K562 (cell line): ENCODE data around the gene FBP2. TPM values are rescaled to one million over a fixed set of nuclear protein-coding genes. Genes with fewer than 3 reads are reported as not detected.
A peak's percentile ranks its signal among the peaks of the same experiment; 100 is the strongest.

Experiments used
- ARID2 ChIP-seq: fragments of 450-650 bp; IDR thresholded peaks from 2 replicates; pipeline ENCODE4 v1.6.1; 2017; ENCODE audit warnings: antibody characterized with exemption, mild to moderate bottlenecking
- ARNT ChIP-seq, 2 experiments: fragments of 450-650 bp; IDR thresholded peaks; 2 replicates each; pipeline ENCODE4 v1.6.1; 2016; ENCODE audit warnings: mild to moderate bottlenecking in 1 of 2
- ATF7 ChIP-seq: fragments of 450-650 bp; IDR thresholded peaks from 2 replicates; pipeline ENCODE4 v1.7.1; 2014; ENCODE audit warnings: mild to moderate bottlenecking, moderate library complexity
- BCL6 ChIP-seq: fragments of 250-450 bp; sonication (Bioruptor Pico); IDR thresholded peaks from 2 replicates; pipeline ENCODE4 v1.4.0; 2020
- CC2D1A ChIP-seq: fragments of 450-650 bp; IDR thresholded peaks from 2 replicates; pipeline ENCODE4 v1.6.1; 2017; ENCODE audit warnings: mild to moderate bottlenecking
- CEBPB ChIP-seq: fragments of 450-650 bp; IDR thresholded peaks from 2 replicates; pipeline ENCODE4 v1.6.1; 2016; ENCODE audit warnings: missing genetic modification characterization, missing compliant biosample characterization
- CREB1 ChIP-seq, 2 experiments: sonication (generic) in 1 of 2; formaldehyde crosslinking in 1 of 2; IDR thresholded peaks; 2 replicates each; pipeline versions ENCODE4 v1.6.1 to v1.8.0; 2012 to 2022; ENCODE audit warnings: inconsistent platforms in 1 of 2, mild to moderate bottlenecking in 1 of 2, missing genetic modification reagents in 1 of 2, moderate library complexity in 1 of 2
- CREM ChIP-seq: IDR thresholded peaks from 2 replicates; pipeline ENCODE4 v1.6.1; 2014; ENCODE audit warnings: antibody characterized with exemption, low read depth
- EHMT2 ChIP-seq: fragments of 450-650 bp; IDR thresholded peaks from 2 replicates; pipeline ENCODE4 v1.6.1; 2018; ENCODE audit warnings: antibody characterized with exemption
- ETV6 ChIP-seq, 3 experiments: fragments of 150-350 bp in 1 of 3; sonication (generic) in 1 of 3; formaldehyde crosslinking in 1 of 3; IDR thresholded peaks; 2 replicates each; pipeline versions ENCODE4 v1.6.1 to v1.8.0; 2014 to 2022; ENCODE audit warnings: borderline replicate concordance in 2 of 3, low read depth in 2 of 3, antibody characterized with exemption in 1 of 3, low read length in 1 of 3, mild to moderate bottlenecking in 1 of 3, missing genetic modification reagents in 1 of 3
- FOXA3 ChIP-seq, 2 experiments: fragments of 450-650 bp in 1 of 2; sonication (generic) in 1 of 2; formaldehyde crosslinking; IDR thresholded peaks in 1 of 2; conservative IDR thresholded peaks in 1 of 2; 2 replicates each; pipeline versions ENCODE4 v1.4.0 to v1.8.0; 2020 to 2022; ENCODE audit warnings: mild to moderate bottlenecking in 2 of 2, missing genetic modification reagents in 1 of 2
- KLF16 ChIP-seq: IDR thresholded peaks from 2 replicates; pipeline ENCODE4 v1.6.1; 2016; ENCODE audit warnings: antibody characterized with exemption
- MED1 ChIP-seq: sonication (generic); formaldehyde crosslinking; IDR thresholded peaks from 2 replicates; pipeline ENCODE4 v1.8.1; 2023; ENCODE audit warnings: missing genetic modification reagents, borderline replicate concordance
- MYNN ChIP-seq, 2 experiments: sonication (generic); formaldehyde crosslinking in 1 of 2; IDR thresholded peaks; 2 replicates each; pipeline versions ENCODE4 v1.5.0 to v1.6.1; 2016 to 2020; ENCODE audit warnings: antibody characterized with exemption in 1 of 2, missing genetic modification reagents in 1 of 2
- POLR3G ChIP-seq: IDR thresholded peaks from 2 replicates; pipeline ENCODE4 v1.6.1; 2011; ENCODE audit not compliant: insufficient read length, insufficient replicate concordance; ENCODE audit errors: extremely low read depth
- PPARD ChIP-seq: fragments of 250-450 bp; sonication (Bioruptor Pico); IDR thresholded peaks from 2 replicates; pipeline ENCODE4 v1.8.0; 2022; ENCODE audit warnings: inconsistent platforms, mild to moderate bottlenecking, moderate library complexity
- PYGO2 ChIP-seq: fragments of 450-650 bp; IDR thresholded peaks from 2 replicates; pipeline ENCODE4 v1.6.1; 2016; ENCODE audit warnings: mild to moderate bottlenecking, missing genetic modification characterization, moderate library complexity, missing compliant biosample characterization
- RNF2 ChIP-seq: sonication (generic); IDR thresholded peaks from 2 replicates; pipeline ENCODE4 v1.6.1; 2016
- SMARCC2 ChIP-seq: fragments of 450-650 bp; IDR thresholded peaks from 2 replicates; pipeline ENCODE4 v1.6.1; 2017; ENCODE audit warnings: antibody characterized with exemption, moderate library complexity, mild to moderate bottlenecking, low read depth
- TBP ChIP-seq: optimal IDR thresholded peaks from 2 replicates; pipeline ENCODE3; 2011; ENCODE audit warnings: low read depth, low read length, improper control_type of control experiment
- TCF15 ChIP-seq: fragments of 250-450 bp; sonication (Bioruptor Pico); IDR thresholded peaks from 2 replicates; pipeline ENCODE4 v1.8.0; 2022; ENCODE audit warnings: moderate library complexity, mild to moderate bottlenecking, inconsistent platforms
- TEAD2 ChIP-seq: fragments of 450-650 bp; IDR thresholded peaks from 2 replicates; pipeline ENCODE4 v1.6.1; 2016; ENCODE audit warnings: missing genetic modification characterization, control low read depth, missing compliant biosample characterization
- TRIM28 ChIP-seq: fragments of 450-650 bp; IDR thresholded peaks from 2 replicates; pipeline ENCODE4 v1.6.1; 2017
- YY1 ChIP-seq, 3 experiments: IDR thresholded peaks; 2 replicates each; pipeline ENCODE4 v1.6.1; 2011; ENCODE audit warnings: low read length in 2 of 3, mild to moderate bottlenecking in 2 of 3, moderate library complexity in 2 of 3, borderline replicate concordance in 1 of 3, control low read depth in 1 of 3, low read depth in 1 of 3; ENCODE audit not compliant: insufficient read depth in 3 of 3, insufficient replicate concordance in 2 of 3, control insufficient read depth in 1 of 3, insufficient read length in 1 of 3; ENCODE audit errors: extremely low read depth in 1 of 3
- ZNF121 ChIP-seq: sonication (generic); formaldehyde crosslinking; conservative IDR thresholded peaks from 2 replicates; pipeline ENCODE4 v1.8.0; 2022; ENCODE audit warnings: missing genetic modification reagents
- ZNF668 ChIP-seq: fragments of 250-450 bp; sonication (Bioruptor Pico); IDR thresholded peaks from 2 replicates; pipeline ENCODE4 v1.8.0; 2022; ENCODE audit warnings: mild to moderate bottlenecking, inconsistent platforms
- ZNF75A ChIP-seq: fragments of 450-650 bp; formaldehyde crosslinking; IDR thresholded peaks from 2 replicates; pipeline ENCODE4 v1.4.0; 2020; ENCODE audit warnings: mild to moderate bottlenecking
- polyA plus RNA-seq, 8 experiments: library from polyadenylated mRNA; depleted of rRNA in 4 of 8; stranded (reverse) in 5 of 8; unstranded in 3 of 8; fragments of >200 nt; fragmentation: Nextera tagmentation in 2 of 8; fragmentation: Illumina TruSeq in 1 of 8; extraction: Ambion mirVana in 2 of 8; extraction: Trizol in 1 of 8; gene quantifications; 2 replicates each; pipeline versions ENCODE4 v1.2.1 to v1.2.3, GENCODE V29; 2011 to 2014; ENCODE audit warnings: inconsistent platforms in 1 of 8, missing spikeins in 1 of 8
- total RNA-seq, 7 experiments: library from RNA; depleted of rRNA in 6 of 7; stranded (reverse); fragments of >200 nt in 6 of 7; fragmentation: Illumina TruSeq in 2 of 7; extraction: Trizol in 2 of 7; gene quantifications; 2 replicates each; pipeline versions ENCODE4 v1.2.1 to v1.2.3, GENCODE V29; 2011 to 2021; ENCODE audit warnings: low replicate concordance in 1 of 7
- TF ChIP-seq, protein P1 (sequence below): conservative IDR thresholded peaks from 2 replicates; pipeline ENCODE4 v1.6.1; 2011; ENCODE audit warnings: low read depth, mild to moderate bottlenecking, low read length; ENCODE audit not compliant: control insufficient read depth

The FBP2 gene
- total and polyA plus RNA-seq, 9 of the 15 experiments (the other 6 are each of a cell fraction or from before 2014, with no cell fraction given) = 0.06 TPM; not detected in 7

DNA sequence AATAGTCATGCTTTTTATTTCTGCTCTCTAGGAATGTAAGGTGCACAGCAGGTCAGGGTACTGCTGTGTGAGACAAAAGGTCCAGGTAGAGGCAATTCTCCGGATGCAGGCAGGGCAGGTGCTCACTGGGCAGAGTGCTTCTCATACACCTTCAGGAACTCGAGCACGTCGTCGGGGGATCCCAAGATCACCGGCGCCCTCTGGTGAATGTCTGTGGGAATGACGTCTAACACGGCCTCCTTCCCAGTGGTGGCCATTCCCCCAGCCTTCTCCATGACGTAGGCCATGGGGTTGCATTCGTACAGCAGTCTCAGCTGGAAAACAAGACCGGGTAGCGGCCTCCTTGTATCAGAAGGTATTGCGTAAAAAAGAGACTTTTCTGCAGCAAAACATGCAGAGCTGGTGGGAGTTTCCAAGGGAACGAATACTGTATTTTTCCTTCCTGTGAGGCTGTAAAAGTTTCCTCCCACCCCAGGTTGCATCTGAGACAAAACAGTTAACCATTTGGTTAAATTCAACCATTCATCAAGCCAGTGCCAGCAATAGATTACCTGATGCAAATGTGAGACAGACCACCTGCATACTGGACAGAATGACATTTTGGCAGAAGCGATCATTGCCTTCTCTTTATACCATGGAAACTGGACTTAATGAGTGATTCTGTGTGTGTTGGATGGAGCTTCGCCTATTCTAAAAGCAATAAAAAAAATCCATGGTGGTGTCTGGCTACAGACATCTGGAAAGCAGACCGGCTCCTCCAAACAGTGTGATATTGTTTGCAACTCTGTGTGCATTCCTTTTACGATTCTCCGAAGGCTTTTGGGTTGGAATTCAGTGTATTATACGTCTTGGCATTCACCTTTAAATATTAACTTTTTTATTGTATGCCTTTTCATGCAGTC lies 9.9 kb upstream of the FBP2 start (continued):
- TF ChIP-seq TRIM28 (no peak), ZNF121 (no peak), SMARCC2 (no peak), TBP (no peak), PPARD (CRISPR knock-in tag) (no peak), TEAD2 (tag) (no peak), ARID2 (no peak), MED1 (CRISPR knock-in tag) (no peak), CC2D1A (no peak), CEBPB (0 out of 2 replicates have a peak, but pooled peaks have one; percentile 22), CREB1 (IDR thresholded peaks at IDR 0.05) (peak; percentile 70), CREB1 (CRISPR knock-in tag; IDR thresholded peaks at IDR 0.05) (peak; percentile 76), YY1 (IDR thresholded peaks at IDR 0.05; ENCODE audit: borderline replicate concordance in 1 of 3, control insufficient read depth in 1 of 3, extremely low read depth in 1 of 3, insufficient read depth in 3 of 3, insufficient read length in 1 of 3, insufficient replicate concordance in 2 of 3, low read depth in 1 of 3, low read length in 2 of 3) (peak in 2 of 3 experiments; percentile 26 to 71), PYGO2 (no peak), EHMT2 (no peak), ATF7 (peak; percentile 73; the same call in 1 of the 2 replicates), FOXA3 (CRISPR knock-in tag; conservative IDR thresholded peaks at IDR 0.05 in 1 of 2, IDR thresholded peaks at IDR 0.05 in 1 of 2) (no peak), MYNN (IDR thresholded peaks at IDR 0.05) (no peak), MYNN (CRISPR knock-in tag; IDR thresholded peaks at IDR 0.05) (no peak), ETV6 (IDR thresholded peaks at IDR 0.05; ENCODE audit: borderline replicate concordance in 1 of 2, low read depth in 2 of 2, low read length in 1 of 2) (no peak), ETV6 (CRISPR knock-in tag; IDR thresholded peaks at IDR 0.05; ENCODE audit: borderline replicate concordance) (no peak), BCL6 (CRISPR knock-in tag) (no peak), CREM (peak; percentile 94), RNF2 (0 out of 2 replicates have a peak, but pooled peaks have one; percentile 10), ARNT (IDR thresholded peaks at IDR 0.05) (no peak), ZNF75A (CRISPR knock-in tag) (no peak), KLF16 (no peak), POLR3G (no peak), ZNF668 (CRISPR knock-in tag) (no peak), TCF15 (no peak)
- TF ChIP-seq, protein P1, sequence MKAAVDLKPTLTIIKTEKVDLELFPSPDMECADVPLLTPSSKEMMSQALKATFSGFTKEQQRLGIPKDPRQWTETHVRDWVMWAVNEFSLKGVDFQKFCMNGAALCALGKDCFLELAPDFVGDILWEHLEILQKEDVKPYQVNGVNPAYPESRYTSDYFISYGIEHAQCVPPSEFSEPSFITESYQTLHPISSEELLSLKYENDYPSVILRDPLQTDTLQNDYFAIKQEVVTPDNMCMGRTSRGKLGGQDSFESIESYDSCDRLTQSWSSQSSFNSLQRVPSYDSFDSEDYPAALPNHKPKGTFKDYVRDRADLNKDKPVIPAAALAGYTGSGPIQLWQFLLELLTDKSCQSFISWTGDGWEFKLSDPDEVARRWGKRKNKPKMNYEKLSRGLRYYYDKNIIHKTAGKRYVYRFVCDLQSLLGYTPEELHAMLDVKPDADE = no peak
